Measurements from ENCODE around the gene UGDH. TPM values are rescaled to one million over a fixed set of nuclear protein-coding genes. Genes with fewer than 3 reads are reported as not detected.

Gene UGDH
- total RNA-seq, 1 experiment from 2014 or later: 104 TPM

GRCh38 chr4:39495446-39496213 lies 31.6 kb downstream of the UGDH start:
- Mint-ChIP-seq H3K9me3 (no peaks in the 10 kb centered on the region), H3K27ac (no peak overlapping the region; a peak in 1 of 7 replicates), H3K27me3 (ENCODE audit: low read depth) (no peaks in the 10 kb centered on the region), H3K4me3 (no peak overlapping the region), H3K4me1 (no peaks in the 10 kb centered on the region), H3K36me3 (ENCODE audit: insufficient read depth in 1 of 3, low read depth in 3 of 3) (peaks cover 3 to 20% (median 12%) of the 10 kb centered on the region in 3 experiments; a peak in 5 of 7 replicates)
- TF ChIP-seq, protein P1, sequence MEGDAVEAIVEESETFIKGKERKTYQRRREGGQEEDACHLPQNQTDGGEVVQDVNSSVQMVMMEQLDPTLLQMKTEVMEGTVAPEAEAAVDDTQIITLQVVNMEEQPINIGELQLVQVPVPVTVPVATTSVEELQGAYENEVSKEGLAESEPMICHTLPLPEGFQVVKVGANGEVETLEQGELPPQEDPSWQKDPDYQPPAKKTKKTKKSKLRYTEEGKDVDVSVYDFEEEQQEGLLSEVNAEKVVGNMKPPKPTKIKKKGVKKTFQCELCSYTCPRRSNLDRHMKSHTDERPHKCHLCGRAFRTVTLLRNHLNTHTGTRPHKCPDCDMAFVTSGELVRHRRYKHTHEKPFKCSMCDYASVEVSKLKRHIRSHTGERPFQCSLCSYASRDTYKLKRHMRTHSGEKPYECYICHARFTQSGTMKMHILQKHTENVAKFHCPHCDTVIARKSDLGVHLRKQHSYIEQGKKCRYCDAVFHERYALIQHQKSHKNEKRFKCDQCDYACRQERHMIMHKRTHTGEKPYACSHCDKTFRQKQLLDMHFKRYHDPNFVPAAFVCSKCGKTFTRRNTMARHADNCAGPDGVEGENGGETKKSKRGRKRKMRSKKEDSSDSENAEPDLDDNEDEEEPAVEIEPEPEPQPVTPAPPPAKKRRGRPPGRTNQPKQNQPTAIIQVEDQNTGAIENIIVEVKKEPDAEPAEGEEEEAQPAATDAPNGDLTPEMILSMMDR (conservative IDR thresholded peaks at IDR 0.05): no peak
- H2AFZ ChIP-seq (ENCODE audit: low read length): no peak overlapping the region
- H3K14ac ChIP-seq (ENCODE audit: insufficient read depth, low read length): no peak overlapping the region
- H3K23ac ChIP-seq (ENCODE audit: insufficient read length, low read depth, low read length): no peak overlapping the region
- H3K4ac ChIP-seq (ENCODE audit: low read depth, low read length): no peak overlapping the region
- H4K5ac ChIP-seq (ENCODE audit: insufficient read length, low read depth, low read length): no peak overlapping the region
- H2AK5ac ChIP-seq (ENCODE audit: insufficient read length, low read length): no peak overlapping the region
- no peak for DNase-seq
- no peak overlapping the region for H4K8ac ChIP-seq (replicated peaks; ENCODE audit: insufficient read length, low read depth, low read length)
- H3K4me2 ChIP-seq (ENCODE audit: insufficient read depth, insufficient read length, low read length): no peak overlapping the region
- no peaks in the 10 kb centered on the region for H3K27me3 ChIP-seq (ENCODE audit: insufficient read depth, low read length)
- H3K18ac ChIP-seq (ENCODE audit: insufficient read length, low read depth, low read length): no peak overlapping the region
- no peak overlapping the region for H2BK5ac ChIP-seq (ENCODE audit: insufficient read length, low read length)
- no peak overlapping the region for H3T11ph ChIP-seq (ENCODE audit: low read length)
- no peak overlapping the region for H2BK12ac ChIP-seq (ENCODE audit: insufficient read length, low read depth, low read length)
- no peak overlapping the region for H2BK120ac ChIP-seq (ENCODE audit: low read depth, low read length, poor library complexity, severe bottlenecking)
- H3K56ac ChIP-seq (ENCODE audit: insufficient read length, low read depth, low read length): no peak overlapping the region
- H3K79me1 ChIP-seq (ENCODE audit: insufficient read depth, low read depth, low read length, poor library complexity, severe bottlenecking): no peaks in the 10 kb centered on the region
- H3K79me2 ChIP-seq (ENCODE audit: insufficient read depth, low read length): no peaks in the 10 kb centered on the region
- H3K9me3 ChIP-seq (ENCODE audit: control insufficient read depth, low read depth, low read length): no peaks in the 10 kb centered on the region
- no peak overlapping the region for H3K9ac ChIP-seq (ENCODE audit: extremely low read depth, insufficient read length, low read length)
- H2BK15ac ChIP-seq (ENCODE audit: low read depth, low read length): no peak overlapping the region
- H4K20me1 ChIP-seq (ENCODE audit: control insufficient read depth, insufficient read depth, insufficient read length): no peaks in the 10 kb centered on the region
- no peak overlapping the region for H3K27ac ChIP-seq (ENCODE audit: insufficient read length, low read depth, low read length)
- no peak overlapping the region for H4K91ac ChIP-seq (ENCODE audit: insufficient read length, low read depth, low read length)
- H3K23me2 ChIP-seq (ENCODE audit: insufficient read length, low read depth, low read length, poor library complexity, severe bottlenecking): no peaks in the 10 kb centered on the region
- no CpG with 5 or more reads among the region's 4 CpGs for WGBS (ENCODE audit: extremely low coverage, insufficient read length, low lambda C conversion rate)
- H2BK20ac ChIP-seq (ENCODE audit: low read depth, low read length, poor library complexity, severe bottlenecking): no peak overlapping the region
- no peaks in the 10 kb centered on the region for H3K4me1 ChIP-seq (ENCODE audit: insufficient read depth, low read length)
